Measurements from ENCODE around the gene KIF22. TPM values are rescaled to one million over a fixed set of nuclear protein-coding genes. Genes with fewer than 3 reads are reported as not detected.
A peak's percentile ranks its signal among the peaks of the same experiment; 100 is the strongest.

Gene KIF22
- total RNA-seq, 1 experiment from 2014 or later = 104 TPM

DNA sequence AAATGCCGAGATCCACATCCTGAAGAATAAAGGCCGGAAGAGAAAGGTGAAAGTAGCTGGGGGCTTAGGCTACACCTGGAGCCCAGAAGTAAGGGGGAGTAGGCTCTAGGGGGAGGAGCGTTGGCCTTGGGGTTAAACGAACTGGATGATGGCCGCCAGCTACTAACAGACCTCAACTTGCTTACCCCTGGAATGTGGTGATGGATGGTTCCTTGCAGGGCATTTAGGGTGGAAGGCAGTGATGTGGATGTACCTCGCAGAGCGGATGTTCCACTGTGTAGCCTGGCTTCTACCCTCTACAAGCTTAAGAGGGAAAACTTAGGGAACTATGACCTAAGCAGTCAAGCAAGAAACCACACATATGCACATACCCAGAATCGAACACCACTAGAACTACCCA lies 13.5 kb downstream of the KIF22 start:
- DNase-seq (ENCODE audit: low read depth) = no peak

DNA sequence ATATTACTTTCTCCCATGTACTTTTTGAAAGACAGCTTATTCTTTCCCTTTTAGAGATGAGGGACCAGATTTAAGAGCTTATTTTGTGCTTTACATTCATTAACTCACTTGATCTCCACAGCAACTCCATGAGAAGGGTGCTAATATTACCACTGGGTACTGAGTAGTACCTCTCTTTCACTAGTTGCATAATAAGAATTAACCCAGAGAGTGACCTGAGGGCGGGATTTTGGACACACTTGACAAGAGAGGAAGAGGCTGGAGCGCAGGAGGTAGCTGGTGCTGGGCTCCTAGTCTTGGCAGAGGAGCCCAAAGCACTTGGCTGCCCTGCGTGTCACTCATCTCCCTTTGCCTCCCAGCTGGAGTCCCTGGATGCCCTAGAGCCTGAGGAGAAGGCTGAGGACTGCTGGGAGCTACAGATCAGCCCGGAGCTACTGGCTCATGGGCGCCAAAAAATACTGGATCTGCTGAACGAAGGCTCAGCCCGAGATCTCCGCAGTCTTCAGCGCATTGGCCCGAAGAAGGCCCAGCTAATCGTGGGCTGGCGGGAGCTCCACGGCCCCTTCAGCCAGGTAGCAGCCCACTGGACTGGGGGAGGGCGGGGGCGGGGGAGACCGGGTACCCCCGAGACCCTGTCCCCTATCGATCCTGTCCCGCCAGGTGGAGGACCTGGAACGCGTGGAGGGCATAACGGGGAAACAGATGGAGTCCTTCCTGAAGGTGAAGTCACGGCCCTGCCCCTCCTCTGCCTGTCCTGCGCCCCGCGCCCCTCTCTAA lies 14.1 kb downstream of the KIF22 start:
- DNase-seq (ENCODE audit: low read depth) = peak; percentile 52

DNA sequence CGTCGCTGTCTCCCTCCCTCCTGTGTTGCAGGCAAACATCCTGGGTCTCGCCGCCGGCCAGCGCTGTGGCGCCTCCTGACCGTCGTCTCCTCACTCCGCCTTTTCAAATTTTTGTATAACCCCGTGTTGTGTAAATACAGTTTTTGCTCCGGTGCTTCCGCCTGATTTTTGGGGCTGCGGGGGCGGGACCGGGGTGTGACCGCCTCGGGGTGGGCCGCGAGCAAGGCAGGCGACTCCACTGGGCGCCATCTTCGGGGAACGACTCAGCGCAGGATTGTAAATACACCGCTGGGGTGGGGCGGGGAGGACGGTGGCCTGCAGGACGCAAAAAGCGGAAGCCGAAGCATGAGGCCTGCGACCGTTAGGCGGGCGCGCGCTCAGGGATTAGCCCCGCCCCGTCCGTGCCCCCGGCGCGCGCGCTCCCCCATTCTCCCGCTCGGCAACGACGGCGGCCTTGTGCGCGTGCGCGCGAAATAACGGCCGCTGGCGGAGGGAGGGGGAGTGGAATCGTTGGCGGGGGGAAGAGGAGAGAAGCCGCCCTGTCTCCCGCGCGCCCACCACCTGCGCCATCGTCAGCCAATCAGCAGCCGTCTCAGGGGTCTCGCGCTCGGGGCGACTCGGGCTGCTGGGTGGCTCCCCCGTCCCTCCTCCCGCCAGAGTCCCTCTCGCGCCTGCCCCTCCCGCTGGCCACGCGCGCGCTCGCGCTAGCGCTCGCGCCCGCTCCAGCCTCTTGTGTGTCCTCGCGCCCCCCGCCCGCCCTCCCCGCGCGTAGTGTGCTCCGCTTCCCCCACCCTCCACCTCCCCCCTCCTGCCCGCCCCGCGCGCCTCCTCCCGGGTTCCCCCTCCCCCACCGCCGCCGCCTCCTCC lies 14.9 kb downstream of the KIF22 start:
- DNase-seq (ENCODE audit: low read depth) = peak; percentile 97

DNA sequence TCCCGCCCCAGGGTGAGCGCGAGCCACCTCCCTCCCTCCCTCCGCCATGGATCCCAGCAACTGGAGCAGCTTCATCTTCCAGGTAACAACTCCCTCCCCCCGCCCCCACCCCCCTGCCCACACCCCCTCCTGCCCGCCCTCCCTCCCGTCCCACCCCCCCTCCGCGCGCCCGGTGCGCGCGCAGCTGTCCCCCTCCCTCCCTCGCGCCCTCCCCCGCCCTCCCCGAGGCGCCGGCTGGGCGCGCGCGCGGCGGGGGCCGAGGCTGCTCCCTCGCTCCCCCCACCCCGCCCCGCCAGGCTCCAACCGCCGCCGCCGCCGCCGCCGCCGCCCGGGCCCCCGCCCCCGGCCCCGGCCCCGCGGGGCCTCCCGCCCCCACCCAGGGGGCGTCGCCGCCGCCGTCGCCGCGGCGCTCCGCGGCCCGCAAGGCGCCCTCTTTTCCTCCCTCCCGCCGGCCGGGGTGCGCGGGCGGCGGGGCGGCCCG lies 15.6 kb downstream of the KIF22 start, which contains the start of gene MAZ:
Gene MAZ, plus strand, starts transcription at position 431 of the 481 bp plus-strand sequence. CDS start 173 bp downstream, outside the sequence.
- no peak for DNase-seq (ENCODE audit: low read depth)

DNA sequence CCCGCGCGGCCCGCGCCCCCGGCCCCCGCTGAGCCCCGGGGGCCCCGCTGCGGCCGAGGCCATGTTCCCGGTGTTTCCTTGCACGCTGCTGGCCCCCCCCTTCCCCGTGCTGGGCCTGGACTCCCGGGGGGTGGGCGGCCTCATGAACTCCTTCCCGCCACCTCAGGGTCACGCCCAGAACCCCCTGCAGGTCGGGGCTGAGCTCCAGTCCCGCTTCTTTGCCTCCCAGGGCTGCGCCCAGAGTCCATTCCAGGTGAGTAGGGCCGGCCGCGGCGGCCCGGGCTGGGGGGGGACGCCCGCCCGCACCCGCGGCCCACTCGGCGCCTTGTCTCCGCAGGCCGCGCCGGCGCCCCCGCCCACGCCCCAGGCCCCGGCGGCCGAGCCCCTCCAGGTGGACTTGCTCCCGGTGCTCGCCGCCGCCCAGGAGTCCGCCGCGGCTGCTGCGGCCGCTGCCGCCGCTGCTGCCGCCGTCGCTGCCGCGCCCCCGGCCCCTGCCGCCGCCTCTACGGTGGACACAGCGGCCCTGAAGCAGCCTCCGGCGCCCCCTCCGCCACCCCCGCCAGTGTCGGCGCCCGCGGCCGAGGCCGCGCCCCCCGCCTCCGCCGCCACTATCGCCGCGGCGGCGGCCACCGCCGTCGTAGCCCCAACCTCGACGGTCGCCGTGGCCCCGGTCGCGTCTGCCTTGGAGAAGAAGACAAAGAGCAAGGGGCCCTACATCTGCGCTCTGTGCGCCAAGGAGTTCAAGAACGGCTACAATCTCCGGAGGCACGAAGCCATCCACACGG lies 16.3 kb downstream of the KIF22 start:
- peak; percentile 81 for DNase-seq (ENCODE audit: low read depth)

DNA sequence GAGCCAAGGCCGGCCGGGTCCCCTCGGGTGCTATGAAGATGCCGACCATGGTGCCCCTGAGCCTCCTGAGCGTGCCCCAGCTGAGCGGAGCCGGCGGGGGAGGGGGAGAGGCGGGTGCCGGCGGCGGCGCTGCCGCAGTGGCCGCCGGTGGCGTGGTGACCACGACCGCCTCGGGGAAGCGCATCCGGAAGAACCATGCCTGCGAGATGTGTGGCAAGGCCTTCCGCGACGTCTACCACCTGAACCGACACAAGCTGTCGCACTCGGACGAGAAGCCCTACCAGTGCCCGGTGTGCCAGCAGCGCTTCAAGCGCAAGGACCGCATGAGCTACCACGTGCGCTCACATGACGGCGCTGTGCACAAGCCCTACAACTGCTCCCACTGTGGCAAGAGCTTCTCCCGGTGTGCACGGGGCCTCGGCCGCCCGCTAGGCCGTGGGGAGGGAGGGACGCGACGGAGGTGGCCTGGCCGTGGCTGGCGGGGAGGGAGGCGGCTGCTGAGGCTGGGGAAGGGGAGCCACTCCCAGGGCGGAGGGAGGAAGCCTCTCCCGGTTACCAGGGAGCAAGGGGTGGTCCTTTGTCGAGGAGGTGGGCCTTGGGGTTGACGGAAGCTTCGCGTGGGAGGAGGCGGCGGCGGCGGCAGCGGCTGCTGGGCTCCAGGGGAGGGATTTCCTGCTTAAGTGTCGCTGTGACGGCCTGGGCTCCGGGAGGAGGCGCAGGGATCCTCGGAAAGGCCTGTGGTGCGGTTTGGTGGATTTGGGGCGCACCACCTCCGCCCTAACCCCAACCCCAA lies 17.1 kb downstream of the KIF22 start:
- peak; percentile 93 for DNase-seq (ENCODE audit: low read depth)

DNA sequence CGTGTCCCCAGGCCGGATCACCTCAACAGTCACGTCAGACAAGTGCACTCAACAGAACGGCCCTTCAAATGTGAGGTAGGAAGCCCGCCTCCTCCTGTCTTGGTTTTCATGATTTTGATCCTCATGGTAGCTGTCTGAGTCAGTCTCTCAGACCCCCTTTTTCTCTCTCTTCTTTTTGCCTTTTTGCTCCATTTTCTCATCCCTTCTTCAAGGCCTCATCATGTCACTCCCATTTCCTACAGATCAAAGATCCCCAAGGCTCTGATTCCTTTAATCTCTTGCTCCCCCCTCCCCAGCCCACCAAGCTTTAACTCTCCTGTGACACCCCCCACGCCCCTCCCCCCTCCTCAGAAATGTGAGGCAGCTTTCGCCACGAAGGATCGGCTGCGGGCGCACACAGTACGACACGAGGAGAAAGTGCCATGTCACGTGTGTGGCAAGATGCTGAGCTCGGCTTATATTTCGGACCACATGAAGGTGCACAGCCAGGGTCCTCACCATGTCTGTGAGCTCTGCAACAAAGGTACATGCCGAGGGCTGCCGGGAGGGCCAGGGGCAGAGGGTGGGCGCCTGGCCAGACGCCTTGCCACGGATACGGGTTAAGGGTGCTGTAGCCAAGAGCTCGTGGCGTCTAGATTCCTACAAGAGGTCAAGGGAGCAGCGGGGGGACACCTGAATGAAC lies 17.8 kb downstream of the KIF22 start:
- no peak for DNase-seq (ENCODE audit: low read depth)

DNA sequence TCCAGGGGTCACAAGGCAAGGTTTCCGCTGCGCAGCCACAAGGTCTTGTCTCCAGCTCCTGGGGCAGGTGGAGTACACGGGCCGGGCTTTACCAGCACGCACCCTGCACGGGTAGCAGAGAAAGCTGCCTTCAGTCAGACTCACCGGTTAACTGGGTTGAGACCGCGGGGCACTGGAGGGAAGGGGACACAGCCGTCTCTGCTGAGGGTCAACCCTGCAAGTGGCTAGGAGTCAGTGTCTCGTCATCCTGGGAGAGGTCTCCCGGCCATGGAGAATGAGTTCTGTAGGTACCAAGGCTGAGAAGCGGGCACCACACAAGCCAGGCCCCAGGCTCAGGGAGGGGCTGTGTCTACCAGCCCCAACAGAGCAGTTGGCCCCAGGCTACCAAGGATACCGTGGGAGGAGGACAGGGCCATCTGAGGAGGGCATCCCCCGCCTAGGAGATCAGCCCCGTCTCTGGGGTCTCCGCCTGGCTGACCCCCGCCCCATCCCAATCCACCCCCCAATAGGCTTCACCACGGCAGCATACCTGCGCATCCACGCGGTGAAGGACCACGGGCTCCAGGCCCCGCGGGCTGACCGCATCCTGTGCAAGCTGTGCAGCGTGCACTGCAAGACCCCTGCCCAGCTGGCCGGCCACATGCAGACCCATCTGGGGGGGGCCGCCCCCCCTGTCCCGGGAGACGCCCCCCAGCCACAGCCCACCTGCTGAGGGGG lies 18.6 kb downstream of the KIF22 start:
- no peak for DNase-seq (ENCODE audit: low read depth)

DNA sequence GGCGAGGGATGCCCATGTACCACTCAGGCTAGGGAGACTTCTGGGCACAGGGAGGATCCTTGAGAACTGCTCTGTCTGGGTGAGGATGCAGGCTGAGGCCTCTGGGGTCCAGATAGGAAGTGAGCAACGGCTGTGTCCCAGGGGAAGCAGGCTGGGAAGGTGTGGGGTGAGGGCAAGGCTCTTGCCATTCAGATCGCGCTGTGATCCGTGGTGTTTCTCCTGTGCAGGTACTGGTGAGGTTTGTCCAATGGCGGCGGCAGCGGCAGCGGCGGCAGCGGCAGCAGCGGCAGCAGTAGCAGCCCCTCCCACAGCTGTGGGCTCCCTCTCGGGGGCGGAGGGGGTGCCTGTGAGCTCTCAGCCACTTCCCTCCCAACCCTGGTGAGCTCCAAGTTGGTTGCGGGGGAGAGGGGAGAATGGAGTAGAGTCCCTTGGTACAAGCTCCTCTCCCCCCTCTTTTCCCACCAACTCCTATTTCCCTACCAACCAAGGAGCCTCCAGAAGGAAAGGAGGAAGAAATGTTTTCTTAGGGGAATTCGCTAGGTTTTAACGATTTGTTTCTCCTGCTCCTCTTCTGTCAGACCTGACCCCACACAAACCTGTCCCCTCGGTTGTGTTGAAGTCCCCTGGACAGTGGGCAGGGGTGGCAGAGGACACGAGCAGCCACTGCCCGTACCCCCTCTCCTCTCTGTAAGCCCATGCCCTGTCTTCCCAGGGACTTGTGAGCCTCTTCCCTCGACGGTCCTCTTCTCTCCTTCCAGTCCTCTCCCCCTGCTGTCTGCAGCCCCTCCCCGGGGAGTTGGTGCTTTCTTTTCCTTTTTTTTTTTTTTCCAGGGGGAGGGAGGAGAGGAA lies 19.5 kb downstream of the KIF22 start:
- no peak for DNase-seq (ENCODE audit: low read depth)

DNA sequence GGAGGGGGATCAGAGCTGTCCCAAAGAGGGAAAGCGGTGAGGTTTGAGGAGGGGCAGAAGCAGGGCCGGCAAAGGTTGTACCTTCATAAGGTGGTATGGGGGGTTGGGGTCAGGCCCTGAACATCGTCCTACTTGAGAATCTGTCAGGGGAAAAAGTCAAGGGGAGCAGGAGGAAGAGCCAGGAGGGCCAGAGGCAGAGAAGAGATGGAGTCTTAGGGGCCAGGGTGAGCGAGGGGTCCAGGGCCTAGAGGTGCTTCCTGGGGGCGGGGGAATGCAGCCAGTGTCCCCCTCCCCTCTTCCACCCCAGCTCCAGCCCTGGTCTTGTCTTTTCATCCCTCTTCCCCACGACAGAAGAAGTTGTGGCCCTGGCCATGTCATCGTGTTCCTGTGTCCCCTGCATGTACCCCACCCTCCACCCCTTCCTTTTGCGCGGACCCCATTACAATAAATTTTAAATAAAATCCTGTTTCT lies 20.2 kb downstream of the KIF22 start:
- DNase-seq (ENCODE audit: low read depth) = no peak

DNA sequence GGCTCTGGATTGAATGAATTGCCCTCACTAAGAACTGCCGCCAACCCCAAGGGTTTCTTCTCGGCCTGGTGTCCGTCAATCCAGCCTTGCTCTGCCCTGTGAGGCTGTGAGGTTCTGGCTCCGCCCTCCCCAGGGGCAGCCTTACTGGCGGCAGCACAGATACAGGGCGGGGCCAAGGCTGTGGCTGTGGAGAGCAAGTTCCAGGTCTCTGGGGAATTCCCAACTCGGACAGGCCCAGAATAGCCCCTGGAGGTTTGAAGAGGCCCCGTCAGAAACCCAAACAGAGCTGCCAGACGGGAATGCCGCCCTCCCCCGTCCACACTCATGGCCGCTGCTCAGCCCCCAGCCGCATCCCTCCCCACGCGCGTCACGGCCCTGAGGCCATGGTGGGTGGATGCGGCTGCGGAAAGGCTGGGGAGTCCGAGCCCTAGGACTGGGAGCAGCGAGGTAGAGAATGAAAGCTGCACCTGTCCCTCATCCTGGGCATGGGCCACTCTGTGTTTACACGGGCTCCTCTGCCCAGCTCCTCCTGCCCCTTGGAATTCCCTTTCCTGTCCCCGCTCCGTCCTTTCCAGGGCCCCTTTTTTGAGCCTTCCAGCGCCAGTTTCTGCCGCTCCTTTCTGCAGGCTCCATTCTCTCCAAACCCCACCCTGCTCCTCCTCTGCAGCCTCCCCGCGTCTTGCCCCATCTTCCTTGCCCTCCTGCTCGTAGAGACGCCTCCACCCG lies 20.8 kb downstream of the KIF22 start:
- peak; percentile 96 for DNase-seq (ENCODE audit: low read depth)

DNA sequence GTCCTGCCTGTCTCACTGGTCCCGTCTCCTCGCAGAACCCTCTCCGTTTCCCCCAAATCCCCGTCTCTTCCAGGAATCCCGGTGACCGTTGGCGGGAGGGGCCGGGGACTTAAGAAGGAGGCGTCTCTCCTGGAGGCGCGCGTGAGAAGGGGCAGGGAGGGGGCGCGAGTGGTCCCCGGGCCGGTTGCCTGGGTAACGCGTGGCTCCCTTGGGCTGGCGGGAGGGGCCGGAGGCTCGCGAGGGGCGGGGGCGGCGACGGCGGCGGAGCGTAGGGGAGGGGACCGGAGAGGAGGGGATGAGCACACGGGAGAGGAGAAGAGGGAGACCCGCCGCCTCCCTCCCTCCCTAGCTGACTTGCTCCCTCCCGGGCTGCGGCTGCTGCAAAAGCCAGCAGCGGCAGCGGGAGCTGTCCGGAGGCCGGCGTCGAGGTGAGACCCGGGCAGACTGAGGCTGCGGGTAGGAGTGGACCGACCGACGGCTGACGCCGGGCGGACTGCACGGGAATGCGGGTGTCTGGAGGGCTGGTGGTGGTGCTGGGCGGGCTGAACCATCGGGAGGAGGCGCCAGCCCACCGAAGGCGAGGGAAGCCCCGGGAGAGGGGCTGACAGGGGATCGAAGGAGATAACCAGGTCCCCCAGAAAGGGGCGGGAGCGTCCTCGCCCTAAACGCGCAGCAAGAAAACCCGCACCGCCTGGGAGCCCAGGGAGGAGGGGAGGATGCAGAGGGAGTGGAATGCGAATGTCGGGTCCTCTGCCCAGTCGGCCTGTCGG lies 21.5 kb downstream of the KIF22 start, which contains the start of gene PRRT2:
Gene PRRT2, plus strand, starts transcription at position 298 of the 770 bp plus-strand sequence. CDS start 862 bp downstream, outside the sequence.
- DNase-seq (ENCODE audit: low read depth) = peak; percentile 60

DNA sequence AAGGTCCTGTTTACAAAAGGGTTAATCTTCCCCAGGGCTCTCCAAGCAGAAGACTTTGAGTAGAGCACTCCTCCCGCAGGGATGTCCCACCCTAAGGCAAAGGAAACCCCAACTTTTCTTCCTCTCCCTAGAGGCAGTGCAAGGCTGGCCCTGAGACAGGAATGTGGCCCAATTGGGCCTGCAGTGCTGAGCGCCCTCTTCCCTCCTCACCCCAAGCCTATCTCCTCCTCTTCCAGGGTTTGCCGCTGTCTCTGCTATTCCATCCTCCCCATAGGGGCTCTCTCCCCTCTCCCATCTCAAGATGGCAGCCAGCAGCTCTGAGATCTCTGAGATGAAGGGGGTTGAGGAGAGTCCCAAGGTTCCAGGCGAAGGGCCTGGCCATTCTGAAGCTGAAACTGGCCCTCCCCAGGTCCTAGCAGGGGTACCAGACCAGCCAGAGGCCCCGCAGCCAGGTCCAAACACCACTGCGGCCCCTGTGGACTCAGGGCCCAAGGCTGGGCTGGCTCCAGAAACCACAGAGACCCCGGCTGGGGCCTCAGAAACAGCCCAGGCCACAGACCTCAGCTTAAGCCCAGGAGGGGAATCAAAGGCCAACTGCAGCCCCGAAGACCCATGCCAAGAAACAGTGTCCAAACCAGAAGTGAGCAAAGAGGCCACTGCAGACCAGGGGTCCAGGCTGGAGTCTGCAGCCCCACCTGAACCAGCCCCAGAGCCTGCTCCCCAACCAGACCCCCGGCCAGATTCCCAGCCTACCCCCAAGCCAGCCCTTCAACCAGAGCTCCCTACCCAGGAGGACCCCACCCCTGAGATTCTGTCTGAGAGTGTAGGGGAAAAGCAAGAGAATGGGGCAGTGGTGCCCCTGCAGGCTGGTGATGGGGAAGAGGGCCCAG lies 22.4 kb downstream of the KIF22 start:
- no peak for DNase-seq (ENCODE audit: low read depth)

DNA sequence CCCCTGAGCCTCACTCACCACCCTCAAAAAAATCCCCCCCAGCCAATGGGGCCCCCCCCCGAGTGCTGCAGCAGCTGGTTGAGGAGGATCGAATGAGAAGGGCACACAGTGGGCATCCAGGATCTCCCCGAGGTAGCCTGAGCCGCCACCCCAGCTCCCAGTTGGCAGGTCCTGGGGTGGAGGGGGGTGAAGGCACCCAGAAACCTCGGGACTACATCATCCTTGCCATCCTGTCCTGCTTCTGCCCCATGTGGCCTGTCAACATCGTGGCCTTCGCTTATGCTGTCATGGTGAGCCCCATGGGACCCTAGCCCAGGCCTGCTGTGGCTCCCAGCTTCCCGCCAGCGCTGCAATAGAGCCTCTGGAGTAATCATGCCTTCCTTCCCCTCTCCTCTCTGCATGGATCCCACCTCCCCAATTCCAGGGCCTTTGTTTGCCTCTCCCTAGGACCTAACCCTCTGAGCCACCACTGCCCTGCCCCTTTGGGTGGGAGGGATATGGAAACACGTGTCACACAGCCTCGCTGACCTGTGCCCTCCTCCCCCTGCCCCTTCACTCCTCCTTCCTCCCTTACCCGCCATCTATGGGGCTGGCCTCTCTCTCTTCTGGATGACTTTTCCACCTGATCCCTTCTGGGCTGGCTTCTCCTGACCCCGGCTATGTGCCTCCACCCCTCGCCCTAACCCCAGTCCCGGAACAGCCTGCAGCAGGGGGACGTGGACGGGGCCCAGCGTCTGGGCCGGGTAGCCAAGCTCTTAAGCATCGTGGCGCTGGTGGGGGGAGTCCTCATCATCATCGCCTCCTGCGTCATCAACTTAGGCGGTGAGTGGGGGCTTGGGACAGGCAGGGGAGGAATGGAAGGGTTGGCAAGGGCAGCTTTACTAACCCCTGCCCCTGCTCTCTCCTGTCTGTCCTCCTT lies 23.4 kb downstream of the KIF22 start:
- DNase-seq (ENCODE audit: low read depth) = no peak

DNA sequence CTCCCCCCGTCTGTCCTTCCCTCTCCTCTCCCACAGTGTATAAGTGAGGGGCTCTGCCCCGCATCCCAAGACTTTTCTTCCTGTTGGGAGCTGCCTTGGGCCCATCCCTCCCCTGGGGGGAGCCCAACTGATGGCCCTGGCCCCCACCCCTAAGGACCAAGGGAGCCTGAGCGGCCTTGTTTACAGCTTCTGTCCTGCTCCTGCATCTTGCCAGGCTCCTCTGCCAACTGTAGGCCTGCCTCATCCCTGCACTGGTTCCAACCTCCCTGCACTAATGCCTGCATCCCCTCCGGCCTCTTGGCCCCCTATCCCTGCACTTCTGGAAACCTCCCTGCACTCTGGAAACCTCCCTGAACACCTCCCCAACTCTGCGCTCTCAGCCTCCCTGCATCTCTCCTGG lies 24.0 kb downstream of the KIF22 start:
- DNase-seq (ENCODE audit: low read depth) = no peak
